Adipocyte (in vitro differentiated cells): ENCODE measurements around the gene ZIC1.

ENCODE experiments used
- DNase-seq: peaks from one replicate; pipeline ENCODE4 v3.0.0-alpha.2; 2015; ENCODE audit warnings: low read depth
- H3K27me3 ChIP-seq: replicated peaks from 2 replicates; pipeline ENCODE4 v1.7.0; 2013; ENCODE audit warnings: mild to moderate bottlenecking, low read length, moderate library complexity; ENCODE audit not compliant: control insufficient read depth, insufficient read depth
- H3K36me3 ChIP-seq: 2 replicates; pipeline ENCODE4 v1.7.0; 2013; ENCODE audit warnings: low read length, mild to moderate bottlenecking, moderate library complexity; ENCODE audit not compliant: control insufficient read depth, insufficient read depth, severe bottlenecking
- H3K4me1 ChIP-seq: 2 replicates; pipeline ENCODE4 v1.7.0; 2013; ENCODE audit warnings: mild to moderate bottlenecking, low read length, moderate library complexity; ENCODE audit not compliant: control insufficient read depth, insufficient read depth
- H3K4me3 ChIP-seq: 2 replicates; pipeline ENCODE4 v1.7.0; 2013; ENCODE audit warnings: mild to moderate bottlenecking, low read length, moderate library complexity
- H3K9ac ChIP-seq: 2 replicates; pipeline ENCODE4 v1.7.0; 2013; ENCODE audit warnings: mild to moderate bottlenecking, low read length, moderate library complexity
- H3K9me3 ChIP-seq: 2 replicates; pipeline ENCODE4 v1.7.0; 2013; ENCODE audit warnings: mild to moderate bottlenecking, low read length, moderate library complexity; ENCODE audit not compliant: control insufficient read depth

ZIC1 gene

GRCh38 chr3:147381596-147381995 is 27.6 kb upstream of the ZIC1 start:
- DNase-seq = no peak
- no peaks in the 10 kb centered on the region for H3K4me1 ChIP-seq
- H3K4me3 ChIP-seq = no peak overlapping the region
- no peak overlapping the region for H3K9ac ChIP-seq
- no peaks in the 10 kb centered on the region for H3K36me3 ChIP-seq
- H3K27me3 ChIP-seq = peaks cover 99% of the 10 kb centered on the region
- peaks cover 5% of the 10 kb centered on the region for H3K9me3 ChIP-seq

- Histone ChIP-seq H3K4me3 (no peak overlapping the region), H3K27me3 (peaks cover 99% of the 10 kb centered on the region), H3K9ac (no peak overlapping the region), H3K4me1 (no peaks in the 10 kb centered on the region), H3K9me3 (peaks cover 15% of the 10 kb centered on the region), H3K36me3 (no peaks in the 10 kb centered on the region)
- no peak for DNase-seq
Measured at GRCh38 chr3:147383617-147384016, 25.5 kb upstream of the ZIC1 start.

GRCh38 chr3:147384210-147385058 is 24.7 kb upstream of the ZIC1 start:
- no peak overlapping the region for H3K4me3 ChIP-seq
- no peak for DNase-seq
- H3K9ac ChIP-seq = no peak overlapping the region
- peaks cover 18% of the 10 kb centered on the region for H3K9me3 ChIP-seq
- H3K27me3 ChIP-seq = peaks cover 99% of the 10 kb centered on the region
- H3K36me3 ChIP-seq = no peaks in the 10 kb centered on the region
- H3K4me1 ChIP-seq = no peaks in the 10 kb centered on the region

GRCh38 chr3:147385059-147386012 is 23.8 kb upstream of the ZIC1 start:
- DNase-seq = no peak
- H3K27me3 ChIP-seq = peaks cover 99% of the 10 kb centered on the region

GRCh38 chr3:147387291-147387884 is 21.8 kb upstream of the ZIC1 start:
- no peak overlapping the region for H3K9ac ChIP-seq
- DNase-seq = no peak
- no peaks in the 10 kb centered on the region for H3K36me3 ChIP-seq
- peaks cover 7% of the 10 kb centered on the region for H3K4me1 ChIP-seq
- H3K9me3 ChIP-seq = peaks cover 19% of the 10 kb centered on the region
- no peak overlapping the region for H3K4me3 ChIP-seq
- peaks cover 92% of the 10 kb centered on the region for H3K27me3 ChIP-seq

More at GRCh38 chr3:147385059-147386012, 23.8 kb upstream of the ZIC1 start:
- Histone ChIP-seq H3K9ac (no peak overlapping the region), H3K36me3 (no peaks in the 10 kb centered on the region), H3K4me1 (no peaks in the 10 kb centered on the region), H3K4me3 (no peak overlapping the region), H3K9me3 (peaks cover 19% of the 10 kb centered on the region)

- Histone ChIP-seq H3K36me3 (no peaks in the 10 kb centered on the region), H3K4me1 (peaks cover 11% of the 10 kb centered on the region), H3K9me3 (peaks cover 19% of the 10 kb centered on the region), H3K9ac (no peak overlapping the region), H3K27me3 (peaks cover 89% of the 10 kb centered on the region), H3K4me3 (no peak overlapping the region)
- DNase-seq = no peak
Measured at GRCh38 chr3:147387885-147388699, 21.1 kb upstream of the ZIC1 start.

GRCh38 chr3:147388700-147389580 is 20.2 kb upstream of the ZIC1 start:
- Histone ChIP-seq H3K4me3 (no peak overlapping the region), H3K4me1 (peaks cover 11% of the 10 kb centered on the region), H3K36me3 (no peaks in the 10 kb centered on the region), H3K9ac (no peak overlapping the region), H3K27me3 (peaks cover 87% of the 10 kb centered on the region), H3K9me3 (peaks cover 19% of the 10 kb centered on the region)
- no peak for DNase-seq

GRCh38 chr3:147389717-147390116 is 19.4 kb upstream of the ZIC1 start:
- peaks cover 87% of the 10 kb centered on the region for H3K27me3 ChIP-seq
- H3K9ac ChIP-seq = no peak overlapping the region
- peaks cover 11% of the 10 kb centered on the region for H3K4me1 ChIP-seq
- DNase-seq = no peak
- H3K4me3 ChIP-seq = no peak overlapping the region
- H3K36me3 ChIP-seq = no peaks in the 10 kb centered on the region
- peaks cover 19% of the 10 kb centered on the region for H3K9me3 ChIP-seq

GRCh38 chr3:147390589-147391569 is 18.3 kb upstream of the ZIC1 start:
- Histone ChIP-seq H3K27me3 (peaks cover 87% of the 10 kb centered on the region), H3K9me3 (peaks cover 19% of the 10 kb centered on the region), H3K4me3 (no peak overlapping the region), H3K9ac (no peak overlapping the region), H3K4me1 (peaks cover 11% of the 10 kb centered on the region), H3K36me3 (no peaks in the 10 kb centered on the region)
- DNase-seq = no peak
